GM03348 (cell line): ENCODE measurements around the gene GSTT2.

Source experiments
- DNase-seq: peaks from one replicate; pipeline ENCODE4 v3.0.0; 2012; ENCODE audit warnings: low spot score

Gene GSTT2

GRCh38 chr22:24008381-24009226, 28.7 kb downstream of the GSTT2 start:
- no peak for DNase-seq

GRCh38 chr22:24009227-24010017, 29.5 kb downstream of the GSTT2 start:
- DNase-seq, result no peak

- no peak for DNase-seq
Measured at GRCh38 chr22:24010018-24010391, 30.1 kb downstream of the GSTT2 start.

GRCh38 chr22:24011735-24012068, 31.8 kb downstream of the GSTT2 start:
- DNase-seq, result no peak

- no peak for DNase-seq
Measured at GRCh38 chr22:24016156-24016555, 36.2 kb downstream of the GSTT2 start.

- no peak for DNase-seq
Measured at GRCh38 chr22:24021304-24021703, 41.4 kb downstream of the GSTT2 start.

- no peak for DNase-seq
Measured at GRCh38 chr22:24023204-24023789, 43.4 kb downstream of the GSTT2 start.

- no peak for DNase-seq
Measured at GRCh38 chr22:24024354-24024753, 44.4 kb downstream of the GSTT2 start.

- no peak for DNase-seq
Measured at GRCh38 chr22:24025475-24025874, 45.5 kb downstream of the GSTT2 start.

- no peak for DNase-seq
Measured at GRCh38 chr22:24026056-24026455, 46.1 kb downstream of the GSTT2 start.

GRCh38 chr22:24026733-24027132, 46.8 kb downstream of the GSTT2 start:
- no peak for DNase-seq

- DNase-seq, result no peak
Measured at GRCh38 chr22:24027389-24027975, 47.5 kb downstream of the GSTT2 start.

- DNase-seq, result no peak
Measured at GRCh38 chr22:24027991-24028390, 48.1 kb downstream of the GSTT2 start.

GRCh38 chr22:24028533-24028932, 48.6 kb downstream of the GSTT2 start:
- DNase-seq, result no peak

- DNase-seq, result no peak
Measured at GRCh38 chr22:24029304-24029703, 49.4 kb downstream of the GSTT2 start.

GRCh38 chr22:24030186-24030702, 50.3 kb downstream of the GSTT2 start:
- no peak for DNase-seq
